ENCODE measurements around the gene PLP2. TPM values are rescaled to one million over a fixed set of nuclear protein-coding genes. Genes with fewer than 3 reads are reported as not detected.

Gene PLP2
- polyA plus RNA-seq, 2 of the 4 experiments (the other 2 are of a cell fraction) = 164 to 209 TPM

- ChIA-PET POLR2A (interaction anchor here (0.7 to 1.2 kb wide), 5 partner anchors 13 to 226 kb away, joined by 3 to 11 read pairs (median 5); partner anchors contain the start of genes GRIPAP1, PLP2 and PPP1R3F), CTCF (interaction anchor here (0.7 to 2.0 kb wide), 5 partner anchors 16 to 102 kb away, joined by 3 to 8 read pairs (median 3); no protein-coding TSS in a partner anchor)
- TF ChIP-seq TFCP2L1 (CRISPR knock-in tag; IDR thresholded peaks at IDR 0.05) = no peak
- TF ChIP-seq RFX5 (IDR thresholded peaks at IDR 0.05) = no peak
- TF ChIP-seq, protein P1, sequence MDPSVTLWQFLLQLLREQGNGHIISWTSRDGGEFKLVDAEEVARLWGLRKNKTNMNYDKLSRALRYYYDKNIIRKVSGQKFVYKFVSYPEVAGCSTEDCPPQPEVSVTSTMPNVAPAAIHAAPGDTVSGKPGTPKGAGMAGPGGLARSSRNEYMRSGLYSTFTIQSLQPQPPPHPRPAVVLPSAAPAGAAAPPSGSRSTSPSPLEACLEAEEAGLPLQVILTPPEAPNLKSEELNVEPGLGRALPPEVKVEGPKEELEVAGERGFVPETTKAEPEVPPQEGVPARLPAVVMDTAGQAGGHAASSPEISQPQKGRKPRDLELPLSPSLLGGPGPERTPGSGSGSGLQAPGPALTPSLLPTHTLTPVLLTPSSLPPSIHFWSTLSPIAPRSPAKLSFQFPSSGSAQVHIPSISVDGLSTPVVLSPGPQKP (IDR thresholded peaks at IDR 0.05; ENCODE audit: low read depth, low read length) = no peak
- TF ChIP-seq ZSCAN20 (CRISPR knock-in tag; IDR thresholded peaks at IDR 0.05) = no peak
- TF ChIP-seq HOXB5 (CRISPR knock-in tag; IDR thresholded peaks at IDR 0.05) = no peak
- no peak for TF ChIP-seq MAZ (IDR thresholded peaks at IDR 0.05; ENCODE audit: borderline replicate concordance, low read depth, low read length)
- no peak for TF ChIP-seq EP300 (IDR thresholded peaks at IDR 0.05)
- no peak for TF ChIP-seq FOSL2 (IDR thresholded peaks at IDR 0.05)
- peak; percentile 67 for TF ChIP-seq FOSL2 (CRISPR knock-in tag; IDR thresholded peaks at IDR 0.05)
- TF ChIP-seq ATOH8 (CRISPR knock-in tag; IDR thresholded peaks at IDR 0.05; ENCODE audit: low read depth) = no peak
- TF ChIP-seq KDM1A (IDR thresholded peaks at IDR 0.05; ENCODE audit: low read depth) = no peak
- TF ChIP-seq POLR2AphosphoS2 (conservative IDR thresholded peaks at IDR 0.05; ENCODE audit: low read length) = no peak
- TF ChIP-seq HOXA7 (CRISPR knock-in tag; IDR thresholded peaks at IDR 0.05) = no peak
- TF ChIP-seq RAD21 (conservative IDR thresholded peaks at IDR 0.05 in 1 of 2, IDR thresholded peaks at IDR 0.05 in 1 of 2) = 0 out of 5 replicates have a peak, but pooled peaks of 1 of the 2 experiments have one; percentile 15
- no peak for TF ChIP-seq MYC (IDR thresholded peaks at IDR 0.05; ENCODE audit: borderline replicate concordance, low read length)
- no peak for TF ChIP-seq CEBPB (IDR thresholded peaks at IDR 0.05)
- TF ChIP-seq JUN (IDR thresholded peaks at IDR 0.05) = peak in 1 of 2 experiments; percentile 59; a peak in 1 of 5 replicates
- no peak for TF ChIP-seq EHMT2 (IDR thresholded peaks at IDR 0.05; ENCODE audit: low read depth)
- TF ChIP-seq ZFP36 (IDR thresholded peaks at IDR 0.05; ENCODE audit: borderline replicate concordance, partially characterized antibody) = no peak
- TF ChIP-seq, protein P2, sequence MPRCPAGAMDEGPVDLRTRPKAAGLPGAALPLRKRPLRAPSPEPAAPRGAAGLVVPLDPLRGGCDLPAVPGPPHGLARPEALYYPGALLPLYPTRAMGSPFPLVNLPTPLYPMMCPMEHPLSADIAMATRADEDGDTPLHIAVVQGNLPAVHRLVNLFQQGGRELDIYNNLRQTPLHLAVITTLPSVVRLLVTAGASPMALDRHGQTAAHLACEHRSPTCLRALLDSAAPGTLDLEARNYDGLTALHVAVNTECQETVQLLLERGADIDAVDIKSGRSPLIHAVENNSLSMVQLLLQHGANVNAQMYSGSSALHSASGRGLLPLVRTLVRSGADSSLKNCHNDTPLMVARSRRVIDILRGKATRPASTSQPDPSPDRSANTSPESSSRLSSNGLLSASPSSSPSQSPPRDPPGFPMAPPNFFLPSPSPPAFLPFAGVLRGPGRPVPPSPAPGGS (IDR thresholded peaks at IDR 0.05) = no peak
- no peak for TF ChIP-seq CBX8 (IDR thresholded peaks at IDR 0.05)
- TF ChIP-seq RARB (CRISPR knock-in tag; IDR thresholded peaks at IDR 0.05) = no peak
- TF ChIP-seq, protein P3, sequence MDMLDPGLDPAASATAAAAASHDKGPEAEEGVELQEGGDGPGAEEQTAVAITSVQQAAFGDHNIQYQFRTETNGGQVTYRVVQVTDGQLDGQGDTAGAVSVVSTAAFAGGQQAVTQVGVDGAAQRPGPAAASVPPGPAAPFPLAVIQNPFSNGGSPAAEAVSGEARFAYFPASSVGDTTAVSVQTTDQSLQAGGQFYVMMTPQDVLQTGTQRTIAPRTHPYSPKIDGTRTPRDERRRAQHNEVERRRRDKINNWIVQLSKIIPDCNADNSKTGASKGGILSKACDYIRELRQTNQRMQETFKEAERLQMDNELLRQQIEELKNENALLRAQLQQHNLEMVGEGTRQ (IDR thresholded peaks at IDR 0.05) = no peak
- TF ChIP-seq PHF8 (IDR thresholded peaks at IDR 0.05; ENCODE audit: borderline replicate concordance, low read depth) = no peak
- TF ChIP-seq, protein P4, sequence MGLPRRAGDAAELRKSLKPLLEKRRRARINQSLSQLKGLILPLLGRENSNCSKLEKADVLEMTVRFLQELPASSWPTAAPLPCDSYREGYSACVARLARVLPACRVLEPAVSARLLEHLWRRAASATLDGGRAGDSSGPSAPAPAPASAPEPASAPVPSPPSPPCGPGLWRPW (IDR thresholded peaks at IDR 0.05) = no peak
- peak; percentile 62 for TF ChIP-seq POLR2A (IDR thresholded peaks at IDR 0.05; ENCODE audit: low read length)
- FAIRE-seq = peak; percentile 100
- ATAC-seq = peak; percentile 71 to 87
- Histone ChIP-seq H3K9me3 (no peaks in the 10 kb centered on the region), H3K4me3 (peak overlapping the region; percentile 63), H3K4me1 (peaks cover 27% of the 10 kb centered on the region), H3K27ac (peak overlapping the region; percentile 84 to 100), H3K4me2 (peak overlapping the region; percentile 99)
- DNase-seq (ENCODE audit: low read depth in 1 of 2, low spot score in 1 of 2) = peak; percentile 69 to 95
- under 1% methylated on average over 18 of the region's 46 CpGs for WGBS (ENCODE audit: missing lambda C conversion rate)
Observed at GRCh38 chrX:49184294-49185281, 12.9 kb downstream of the PLP2 start.
